ENCODE measurements around the gene CCDC3. TPM values are rescaled to one million over a fixed set of nuclear protein-coding genes. Genes with fewer than 3 reads are reported as not detected.

The CCDC3 gene
- total and polyA plus RNA-seq, 2 of the 4 experiments (the other 2 are of a cell fraction), result 0.29 to 0.36 TPM

- H4K91ac ChIP-seq (ENCODE audit: insufficient read depth, low read depth, low read length), result no peak overlapping the region; the same call in 1 of the 2 replicates
- H3K4me1 ChIP-seq (ENCODE audit: control insufficient read depth, insufficient read depth, low read length), result no peaks in the 10 kb centered on the region; the same call in 1 of the 2 replicates
- no peak overlapping the region for H3K56ac ChIP-seq (ENCODE audit: extremely low read depth, insufficient read depth, low read length)
- in situ Hi-C loops (cut with MboI; ENCODE audit: low sequenced_read_pairs) (loop anchor here (10.0 kb wide), 1 partner anchor 645 kb away; no protein-coding TSS in a partner anchor), dilution Hi-C loops (cut with HindIII; ENCODE audit: low sequenced_read_pairs, unreplicated experiment) (no loop called here), intact Hi-C loops (cut with micrococcal nuclease) (no loop called here)
- H3K4ac ChIP-seq (ENCODE audit: low read depth, low read length), result no peak overlapping the region
- no peaks in the 10 kb centered on the region for H3K9me1 ChIP-seq (ENCODE audit: insufficient read depth, low read length)
- H2BK20ac ChIP-seq (ENCODE audit: low read depth, low read length), result no peak overlapping the region
- no peak overlapping the region for H2BK120ac ChIP-seq (ENCODE audit: low read depth, low read length)
- H2AK5ac ChIP-seq (ENCODE audit: low read depth, low read length), result no peak overlapping the region
- no peak overlapping the region for H4K8ac ChIP-seq (ENCODE audit: low read depth in 2 of 2, low read length in 2 of 2)
- no peak overlapping the region for H3K27ac ChIP-seq (ENCODE audit: insufficient read depth, low read length)
- WGBS, 2 experiments (ENCODE audit: extremely low coverage in 2 of 2, insufficient read length in 1 of 2), result 73% methylated on average over 3 of the region's 9 CpGs; no CpG with 5 or more reads in 1 of the 2 experiments
- H3K18ac ChIP-seq (ENCODE audit: low read depth, low read length), result no peak overlapping the region
- no peak overlapping the region for H3K9ac ChIP-seq (ENCODE audit: low read depth, low read length)
- H3K14ac ChIP-seq (replicated peaks; ENCODE audit: low read depth, low read length), result no peak overlapping the region
- H3K79me1 ChIP-seq (ENCODE audit: low read depth in 1 of 2, low read length in 2 of 2), result no peaks in the 10 kb centered on the region
- no peaks in the 10 kb centered on the region; the same call in 1 of the 2 replicates for H3K27me3 ChIP-seq (ENCODE audit: control insufficient read depth, insufficient read depth, low read length)
- no TSS peak for BruUV-seq (replicated peaks)
- TF ChIP-seq CEBPB (IDR thresholded peaks at IDR 0.05; ENCODE audit: low read depth, low read length), result no peak
- TF ChIP-seq USF2 (IDR thresholded peaks at IDR 0.05; ENCODE audit: low read depth, low read length), result no peak
- no peak for TF ChIP-seq FOS (IDR thresholded peaks at IDR 0.05; ENCODE audit: low read depth, low read length)
- TF ChIP-seq MAZ (IDR thresholded peaks at IDR 0.05; ENCODE audit: borderline replicate concordance, low read depth, low read length), result no peak
- TF ChIP-seq RFX5 (IDR thresholded peaks at IDR 0.05; ENCODE audit: low read depth, low read length), result no peak
- TF ChIP-seq MXI1 (IDR thresholded peaks at IDR 0.05; ENCODE audit: borderline replicate concordance, low read depth, low read length), result no peak
- no peak for TF ChIP-seq RAD21 (IDR thresholded peaks at IDR 0.05; ENCODE audit: low read length)
- no peak for TF ChIP-seq SMC3 (IDR thresholded peaks at IDR 0.05; ENCODE audit: low read depth, low read length)
- TF ChIP-seq CTCF (conservative IDR thresholded peaks at IDR 0.05; ENCODE audit: low read depth, low read length), result no peak
- no peak for TF ChIP-seq RCOR1 (IDR thresholded peaks at IDR 0.05; ENCODE audit: insufficient replicate concordance, low read length)
- no peak for TF ChIP-seq ELK1 (IDR thresholded peaks at IDR 0.05; ENCODE audit: borderline replicate concordance, low read depth, low read length)
- no peak for TF ChIP-seq NFE2L2 (IDR thresholded peaks at IDR 0.05; ENCODE audit: low read depth, low read length)
- TF ChIP-seq CHD1 (IDR thresholded peaks at IDR 0.05; ENCODE audit: low read depth, low read length), result no peak
- no peak for TF ChIP-seq BHLHE40 (IDR thresholded peaks at IDR 0.05; ENCODE audit: low read depth, low read length)
- no peak for TF ChIP-seq POLR2A (IDR thresholded peaks at IDR 0.05; ENCODE audit: low read depth, low read length)
- TF ChIP-seq MAFK (IDR thresholded peaks at IDR 0.05; ENCODE audit: low read depth, low read length), result no peak
- ChIA-PET POLR2A (ENCODE audit: unreplicated experiment) (no interaction called here), CTCF (interaction anchor here (0.6 kb wide), 1 partner anchor 85 kb away, joined by 3 read pairs; no protein-coding TSS in a partner anchor)
- no peak overlapping the region for H3K4me3 ChIP-seq (ENCODE audit: insufficient read depth, low read depth, low read length)
- no peak for ATAC-seq (ENCODE audit: low read depth)
- DNase-seq, result no peak
- H3K4me2 ChIP-seq (ENCODE audit: low read depth, low read length), result no peak overlapping the region
- H2BK5ac ChIP-seq (ENCODE audit: low read depth, low read length, poor library complexity, severe bottlenecking), result no peak overlapping the region
- no peak overlapping the region for H3K23ac ChIP-seq (ENCODE audit: low read depth, low read length)
- no peaks in the 10 kb centered on the region for H4K20me1 ChIP-seq (ENCODE audit: insufficient read depth, low read length)
- no peak overlapping the region for H2AK9ac ChIP-seq (replicated peaks; ENCODE audit: low read depth, low read length, poor library complexity)
- no peak overlapping the region for H4K5ac ChIP-seq (ENCODE audit: low read depth, low read length)
- H2BK15ac ChIP-seq (ENCODE audit: low read depth, low read length), result no peak overlapping the region
- no peak overlapping the region for H2AFZ ChIP-seq (replicated peaks; ENCODE audit: low read length, poor library complexity)
- no peaks in the 10 kb centered on the region for H3K36me3 ChIP-seq (ENCODE audit: control insufficient read depth, insufficient read depth, low read length)
- H3K9me3 ChIP-seq (ENCODE audit: control insufficient read depth, insufficient read depth, low read length), result no peaks in the 10 kb centered on the region
These were observed 92.2 kb downstream of the CCDC3 start for GRCh38 chr10:12909182-12909835.
